H9 (cell line): Measurements from ENCODE around the gene GAK. TPM values are rescaled to one million over a fixed set of nuclear protein-coding genes. Genes with fewer than 3 reads are reported as not detected.

Source experiments
- DNase-seq: peaks from one replicate; pipeline ENCODE4 v3.0.0-alpha.2; 2017
- H2AFZ ChIP-seq: one replicate; pipeline ENCODE4 v1.6.1; 2013; ENCODE audit warnings: mild to moderate bottlenecking, low read length, control low read depth, moderate library complexity
- H2AK5ac ChIP-seq: 2 replicates; pipeline ENCODE4 v1.6.1; 2013; ENCODE audit warnings: low read length, control low read depth, mixed read lengths; ENCODE audit not compliant: insufficient read length
- H2BK120ac ChIP-seq: one replicate; pipeline ENCODE4 v1.6.1; 2013; ENCODE audit warnings: low read depth, mild to moderate bottlenecking, low read length, control low read depth, inconsistent platforms; ENCODE audit not compliant: poor library complexity, severe bottlenecking
- H2BK12ac ChIP-seq: 2 replicates; pipeline ENCODE4 v1.6.1; 2013; ENCODE audit warnings: low read length, control low read depth, mixed read lengths, low read depth; ENCODE audit not compliant: insufficient read length
- H2BK15ac ChIP-seq: 2 replicates; pipeline ENCODE4 v1.6.1; 2013; ENCODE audit warnings: low read depth, low read length, control low read depth
- H2BK20ac ChIP-seq: one replicate; pipeline ENCODE4 v1.6.1; 2013; ENCODE audit warnings: low read depth, mild to moderate bottlenecking, low read length, control low read depth, inconsistent platforms; ENCODE audit not compliant: poor library complexity, severe bottlenecking
- H2BK5ac ChIP-seq: 2 replicates; pipeline ENCODE4 v1.6.1; 2013; ENCODE audit warnings: low read length, control low read depth, mixed read lengths; ENCODE audit not compliant: insufficient read length
- H3K14ac ChIP-seq: 2 replicates; pipeline ENCODE4 v1.6.1; 2013; ENCODE audit warnings: low read length, control low read depth; ENCODE audit not compliant: insufficient read depth
- H3K18ac ChIP-seq: 2 replicates; pipeline ENCODE4 v1.6.1; 2013; ENCODE audit warnings: low read depth, mild to moderate bottlenecking, mixed read lengths, low read length, control low read depth; ENCODE audit not compliant: insufficient read length
- H3K23ac ChIP-seq: 2 replicates; pipeline ENCODE4 v1.6.1; 2013; ENCODE audit warnings: low read length, control low read depth, mixed read lengths, low read depth; ENCODE audit not compliant: insufficient read length
- H3K23me2 ChIP-seq: 2 replicates; pipeline ENCODE4 v1.6.1; 2013; ENCODE audit warnings: low read depth, mild to moderate bottlenecking, mixed read lengths, low read length, control low read depth; ENCODE audit not compliant: insufficient read length, poor library complexity, severe bottlenecking
- H3K27ac ChIP-seq: 2 replicates; pipeline ENCODE4 v1.5.1; 2013; ENCODE audit warnings: low read length, control low read depth, mixed read lengths, low read depth; ENCODE audit not compliant: insufficient read length
- H3K27me3 ChIP-seq: 2 replicates; pipeline ENCODE4 v1.6.1; 2013; ENCODE audit warnings: low read length, control low read depth, inconsistent platforms; ENCODE audit not compliant: insufficient read depth
- H3K4ac ChIP-seq: 2 replicates; pipeline ENCODE4 v1.6.1; 2013; ENCODE audit warnings: low read depth, mild to moderate bottlenecking, control low read depth, inconsistent platforms, low read length, moderate library complexity
- H3K4me1 ChIP-seq: 2 replicates; pipeline ENCODE4 v1.6.1; 2013; ENCODE audit warnings: low read length, control low read depth, inconsistent platforms; ENCODE audit not compliant: insufficient read depth
- H3K4me2 ChIP-seq: 2 replicates; pipeline ENCODE4 v1.6.1; 2013; ENCODE audit warnings: low read length, control low read depth, mixed read lengths; ENCODE audit not compliant: insufficient read length, insufficient read depth
- H3K56ac ChIP-seq: 2 replicates; pipeline ENCODE4 v1.6.1; 2013; ENCODE audit warnings: low read depth, mild to moderate bottlenecking, mixed read lengths, low read length, control low read depth; ENCODE audit not compliant: insufficient read length
- H3K79me1 ChIP-seq: 2 replicates; pipeline ENCODE4 v1.6.1; 2013; ENCODE audit warnings: low read depth, mild to moderate bottlenecking, moderate library complexity, low read length, control low read depth, inconsistent platforms; ENCODE audit not compliant: insufficient read depth, poor library complexity, severe bottlenecking
- H3K79me2 ChIP-seq: 2 replicates; pipeline ENCODE4 v1.6.1; 2013; ENCODE audit warnings: low read length, control low read depth, inconsistent platforms; ENCODE audit not compliant: insufficient read depth
- H3K9ac ChIP-seq: 2 replicates; pipeline ENCODE4 v1.6.1; 2013; ENCODE audit warnings: low read length, control low read depth, mixed read lengths; ENCODE audit not compliant: insufficient read length; ENCODE audit errors: extremely low read depth
- H3K9me3 ChIP-seq: one replicate; pipeline ENCODE4 v1.6.1; 2013; ENCODE audit warnings: low read depth, low read length, inconsistent platforms; ENCODE audit not compliant: control insufficient read depth
- H3T11ph ChIP-seq: one replicate; pipeline ENCODE4 v1.6.1; 2013; ENCODE audit warnings: mild to moderate bottlenecking, low read length, control low read depth, inconsistent platforms
- H4K20me1 ChIP-seq: one replicate; pipeline ENCODE4 v1.6.1; 2013; ENCODE audit not compliant: control insufficient read depth, insufficient read length, insufficient read depth
- H4K5ac ChIP-seq: 2 replicates; pipeline ENCODE4 v1.6.1; 2013; ENCODE audit warnings: low read depth, mild to moderate bottlenecking, mixed read lengths, low read length, control low read depth; ENCODE audit not compliant: insufficient read length
- H4K8ac ChIP-seq: replicated peaks from 2 replicates; pipeline ENCODE4 v1.6.1; 2013; ENCODE audit warnings: low read length, control low read depth, mixed read lengths, low read depth; ENCODE audit not compliant: insufficient read length
- H4K91ac ChIP-seq: 2 replicates; pipeline ENCODE4 v1.6.1; 2013; ENCODE audit warnings: low read depth, mild to moderate bottlenecking, moderate library complexity, mixed read lengths, low read length, control low read depth; ENCODE audit not compliant: insufficient read length
- H3K27ac Mint-ChIP-seq, 3 experiments: 2 replicates in 2 of 3; 3 replicates in 1 of 3; pipeline ENCODE4 v1.8.0; 2020 to 2021; ENCODE audit warnings: mixed read lengths in 3 of 3, mild to moderate bottlenecking in 1 of 3, moderate library complexity in 1 of 3
- H3K27me3 Mint-ChIP-seq: 2 replicates; pipeline ENCODE4 v1.8.0; 2021; ENCODE audit warnings: low read depth, mild to moderate bottlenecking, moderate library complexity, mixed read lengths
- H3K36me3 Mint-ChIP-seq, 3 experiments: 2 replicates in 2 of 3; 3 replicates in 1 of 3; pipeline ENCODE4 v1.8.0; 2020 to 2021; ENCODE audit warnings: low read depth in 3 of 3, mixed read lengths in 3 of 3; ENCODE audit not compliant: insufficient read depth in 1 of 3
- H3K4me1 Mint-ChIP-seq, 2 experiments: 2 replicates each; pipeline ENCODE4 v1.8.0; 2020; ENCODE audit warnings: mixed read lengths in 2 of 2
- H3K4me3 Mint-ChIP-seq, 2 experiments: 2 replicates in 1 of 2; 3 replicates in 1 of 2; pipeline ENCODE4 v1.8.0; 2020 to 2021; ENCODE audit warnings: mild to moderate bottlenecking in 2 of 2, mixed read lengths in 2 of 2, moderate library complexity in 1 of 2
- H3K9me3 Mint-ChIP-seq, 2 experiments: 2 replicates in 1 of 2; 3 replicates in 1 of 2; pipeline ENCODE4 v1.8.0; 2020; ENCODE audit warnings: mild to moderate bottlenecking in 2 of 2, mixed read lengths in 2 of 2, moderate library complexity in 1 of 2
- WGBS: extraction: QIAGEN DNeasy Blood & Tissue Kit; methylation state at CpG from one replicate; pipeline ENCODE4 v1.1.7; 2013; ENCODE audit warnings: missing lambda C conversion rate, low lambda C conversion rate, mixed read lengths; ENCODE audit not compliant: insufficient read length; ENCODE audit errors: extremely low coverage; 5-methylcytosine and 5-hydroxymethylcytosine counted together
- total RNA-seq: library from RNA; stranded (reverse); gene quantifications from 2 replicates; pipeline ENCODE4 v1.2.1, GENCODE V29; 2021
- TF ChIP-seq, protein P1 (sequence below): fragments of 200-600 bp; sonication (generic); conservative IDR thresholded peaks from 3 replicates; pipeline ENCODE4 v1.8.0; 2021; ENCODE audit warnings: antibody characterized with exemption, mild to moderate bottlenecking

GAK gene
- total RNA-seq, 1 experiment from 2014 or later, result 80.7 TPM

- H2BK120ac ChIP-seq, result no peak overlapping the region
- no peaks in the 10 kb centered on the region for H3K23me2 ChIP-seq
- no peak overlapping the region for H3K14ac ChIP-seq
- H3K56ac ChIP-seq, result no peak overlapping the region
- no peak overlapping the region for H2BK15ac ChIP-seq
- H2AFZ ChIP-seq, result no peak overlapping the region
- no peaks in the 10 kb centered on the region for H4K20me1 ChIP-seq
- Mint-ChIP-seq H3K36me3 (peaks cover 26 to 62% (median 45%) of the 10 kb centered on the region in 3 experiments), H3K9me3 (peaks cover 0 to 6% of the 10 kb centered on the region in 2 experiments; a peak in 1 of 5 replicates), H3K4me3 (no peak overlapping the region), H3K4me1 (no peaks in the 10 kb centered on the region), H3K27me3 (no peaks in the 10 kb centered on the region), H3K27ac (no peak overlapping the region; a peak in 1 of 7 replicates)
- no peak overlapping the region for H3T11ph ChIP-seq
- H3K4me2 ChIP-seq, result no peak overlapping the region
- H3K79me2 ChIP-seq, result no peaks in the 10 kb centered on the region
- no peak overlapping the region for H3K18ac ChIP-seq
- no peak overlapping the region for H4K91ac ChIP-seq
- no peak overlapping the region for H3K4ac ChIP-seq
- TF ChIP-seq, protein P1, sequence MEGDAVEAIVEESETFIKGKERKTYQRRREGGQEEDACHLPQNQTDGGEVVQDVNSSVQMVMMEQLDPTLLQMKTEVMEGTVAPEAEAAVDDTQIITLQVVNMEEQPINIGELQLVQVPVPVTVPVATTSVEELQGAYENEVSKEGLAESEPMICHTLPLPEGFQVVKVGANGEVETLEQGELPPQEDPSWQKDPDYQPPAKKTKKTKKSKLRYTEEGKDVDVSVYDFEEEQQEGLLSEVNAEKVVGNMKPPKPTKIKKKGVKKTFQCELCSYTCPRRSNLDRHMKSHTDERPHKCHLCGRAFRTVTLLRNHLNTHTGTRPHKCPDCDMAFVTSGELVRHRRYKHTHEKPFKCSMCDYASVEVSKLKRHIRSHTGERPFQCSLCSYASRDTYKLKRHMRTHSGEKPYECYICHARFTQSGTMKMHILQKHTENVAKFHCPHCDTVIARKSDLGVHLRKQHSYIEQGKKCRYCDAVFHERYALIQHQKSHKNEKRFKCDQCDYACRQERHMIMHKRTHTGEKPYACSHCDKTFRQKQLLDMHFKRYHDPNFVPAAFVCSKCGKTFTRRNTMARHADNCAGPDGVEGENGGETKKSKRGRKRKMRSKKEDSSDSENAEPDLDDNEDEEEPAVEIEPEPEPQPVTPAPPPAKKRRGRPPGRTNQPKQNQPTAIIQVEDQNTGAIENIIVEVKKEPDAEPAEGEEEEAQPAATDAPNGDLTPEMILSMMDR, result no peak
- H3K4me1 ChIP-seq, result no peaks in the 10 kb centered on the region
- H3K9me3 ChIP-seq, result no peaks in the 10 kb centered on the region
- no peak overlapping the region for H2BK20ac ChIP-seq
- H3K27me3 ChIP-seq, result no peaks in the 10 kb centered on the region
- H2AK5ac ChIP-seq, result no peak overlapping the region
- H3K23ac ChIP-seq, result no peak overlapping the region
- no peak for DNase-seq
- no peak overlapping the region for H3K27ac ChIP-seq
- H4K8ac ChIP-seq, result no peak overlapping the region
- no peak overlapping the region for H4K5ac ChIP-seq
- H2BK5ac ChIP-seq, result no peak overlapping the region
- no CpG with 5 or more reads among the region's 1 CpG for WGBS
- H3K9ac ChIP-seq, result no peak overlapping the region
- no peaks in the 10 kb centered on the region for H3K79me1 ChIP-seq
- no peak overlapping the region for H2BK12ac ChIP-seq
Measured at GRCh38 chr4:855880-856224, 76.3 kb downstream of the GAK start.
